Esophagus muscularis mucosa (tissue), 4 donors: ENCODE data around the gene BRSK1.

Experiments used
- EP300 ChIP-seq: sonication (generic); formaldehyde crosslinking; IDR thresholded peaks from one replicate; pipeline ENCODE4 v1.6.1; 2017; ENCODE audit warnings: antibody characterized with exemption
- POLR2A ChIP-seq: fragments of 450-650 bp; IDR thresholded peaks from one replicate; pipeline ENCODE4 v1.6.1; 2017; ENCODE audit warnings: antibody characterized with exemption, moderate library complexity, mild to moderate bottlenecking, low read depth
- POLR2AphosphoS5 ChIP-seq, 2 donors: sonication (generic); formaldehyde crosslinking; IDR thresholded peaks; one replicate each; pipeline ENCODE4 v1.6.1; 2017; ENCODE audit warnings: antibody characterized with exemption in 2 of 2
- TF ChIP-seq, protein P1 (sequence below), 3 experiments: fragments of 200-600 bp in 2 of 3; fragments of 450-650 bp in 1 of 3; sonication (generic) in 2 of 3; IDR thresholded peaks; one replicate each; pipeline ENCODE4 v1.5.1; 2017 to 2019; ENCODE audit warnings: antibody characterized with exemption in 3 of 3, mild to moderate bottlenecking in 2 of 3, moderate library complexity in 1 of 3

- TF ChIP-seq POLR2A (no peak), EP300 (no peak), POLR2AphosphoS5 (IDR thresholded peaks at IDR 0.05) (no peak)
- TF ChIP-seq, protein P1, sequence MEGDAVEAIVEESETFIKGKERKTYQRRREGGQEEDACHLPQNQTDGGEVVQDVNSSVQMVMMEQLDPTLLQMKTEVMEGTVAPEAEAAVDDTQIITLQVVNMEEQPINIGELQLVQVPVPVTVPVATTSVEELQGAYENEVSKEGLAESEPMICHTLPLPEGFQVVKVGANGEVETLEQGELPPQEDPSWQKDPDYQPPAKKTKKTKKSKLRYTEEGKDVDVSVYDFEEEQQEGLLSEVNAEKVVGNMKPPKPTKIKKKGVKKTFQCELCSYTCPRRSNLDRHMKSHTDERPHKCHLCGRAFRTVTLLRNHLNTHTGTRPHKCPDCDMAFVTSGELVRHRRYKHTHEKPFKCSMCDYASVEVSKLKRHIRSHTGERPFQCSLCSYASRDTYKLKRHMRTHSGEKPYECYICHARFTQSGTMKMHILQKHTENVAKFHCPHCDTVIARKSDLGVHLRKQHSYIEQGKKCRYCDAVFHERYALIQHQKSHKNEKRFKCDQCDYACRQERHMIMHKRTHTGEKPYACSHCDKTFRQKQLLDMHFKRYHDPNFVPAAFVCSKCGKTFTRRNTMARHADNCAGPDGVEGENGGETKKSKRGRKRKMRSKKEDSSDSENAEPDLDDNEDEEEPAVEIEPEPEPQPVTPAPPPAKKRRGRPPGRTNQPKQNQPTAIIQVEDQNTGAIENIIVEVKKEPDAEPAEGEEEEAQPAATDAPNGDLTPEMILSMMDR (IDR thresholded peaks at IDR 0.05) = no peak
Measured at GRCh38 chr19:55239004-55239403, 44.8 kb upstream of the BRSK1 start.
